Nucleus accumbens (tissue), 56 donors: ENCODE measurements around the gene ARMC5.
A peak's percentile ranks its signal among the peaks of the same experiment; 100 is the strongest.
"Not testable (repeated sequence)": the region's sequence is repeated elsewhere in the genome, so short reads cannot be mapped to it uniquely, and the experiment has no call there.

Experiments
- DNase-seq, 56 donors: peaks; one replicate each; lab custom pipeline; 2025; lab: John Stamatoyannopoulos, UW

Gene ARMC5

GRCh38 chr16:31476303-31477219 is 17.3 kb downstream of the ARMC5 start:
- DNase-seq: peak in 26 of 56 donors; percentile 10 to 61 (median 27)

DNA sequence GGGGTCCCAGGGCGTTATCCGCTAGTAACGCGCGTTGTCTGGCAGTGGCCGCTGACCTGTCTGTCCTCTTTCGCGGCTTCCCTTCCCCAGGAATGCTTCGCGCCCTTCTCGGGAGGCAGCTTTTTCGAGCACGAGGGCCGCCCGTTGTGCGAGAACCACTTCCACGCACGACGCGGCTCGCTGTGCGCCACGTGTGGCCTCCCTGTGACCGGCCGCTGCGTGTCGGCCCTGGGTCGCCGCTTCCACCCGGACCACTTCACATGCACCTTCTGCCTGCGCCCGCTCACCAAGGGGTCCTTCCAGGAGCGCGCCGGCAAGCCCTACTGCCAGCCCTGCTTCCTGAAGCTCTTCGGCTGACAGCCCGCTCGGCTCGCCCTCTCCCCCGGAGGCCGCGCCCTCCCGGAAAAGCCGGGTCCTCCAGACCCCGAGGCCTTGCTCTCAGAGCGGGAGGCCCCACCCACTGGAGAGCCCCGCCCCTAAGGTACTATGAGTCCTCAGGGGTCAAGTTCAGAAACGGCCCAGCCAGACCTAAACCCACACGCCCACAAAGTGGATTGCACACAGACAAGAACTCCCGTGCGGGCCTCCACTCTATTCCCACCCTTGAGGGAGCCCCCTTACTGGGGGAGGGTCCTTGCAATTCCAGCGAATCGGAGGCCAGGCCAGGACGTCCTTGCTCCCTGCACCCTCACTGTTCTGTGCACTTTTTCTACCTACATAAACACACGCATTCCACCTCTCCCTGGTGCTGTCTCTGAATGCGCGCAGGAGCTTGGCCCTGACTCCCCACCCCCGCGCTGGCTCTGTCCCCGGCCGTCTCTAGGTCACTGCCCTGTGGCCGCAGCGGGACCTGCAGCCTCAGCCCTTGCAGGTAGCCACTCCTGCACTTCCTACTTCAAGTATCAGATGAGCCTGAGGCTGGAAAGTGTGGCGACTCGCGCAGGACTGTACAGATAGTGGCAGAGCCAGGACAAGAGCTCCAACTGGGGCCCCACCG is 18.2 kb downstream of the ARMC5 start:
- DNase-seq: no peak

DNA sequence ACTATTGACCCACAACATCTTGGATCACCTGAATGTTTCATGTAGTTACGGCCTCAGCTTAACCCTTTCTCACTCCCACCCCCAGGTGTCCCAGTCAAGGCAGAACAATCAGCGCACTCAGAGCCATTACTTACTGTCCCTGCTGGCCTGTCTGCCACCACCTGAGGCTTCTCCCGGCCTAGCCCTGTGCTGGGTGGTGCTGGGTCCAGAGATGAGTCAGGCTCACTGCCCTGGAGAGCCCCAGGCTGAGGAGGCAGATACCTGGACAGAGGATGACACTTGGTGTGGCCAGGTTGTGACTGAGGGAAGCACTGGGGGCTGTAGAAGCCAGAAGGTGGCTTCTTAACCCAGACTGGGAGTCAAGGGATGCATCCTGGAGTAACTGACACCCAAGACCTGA is 19.7 kb downstream of the ARMC5 start:
- DNase-seq: no peak

DNA sequence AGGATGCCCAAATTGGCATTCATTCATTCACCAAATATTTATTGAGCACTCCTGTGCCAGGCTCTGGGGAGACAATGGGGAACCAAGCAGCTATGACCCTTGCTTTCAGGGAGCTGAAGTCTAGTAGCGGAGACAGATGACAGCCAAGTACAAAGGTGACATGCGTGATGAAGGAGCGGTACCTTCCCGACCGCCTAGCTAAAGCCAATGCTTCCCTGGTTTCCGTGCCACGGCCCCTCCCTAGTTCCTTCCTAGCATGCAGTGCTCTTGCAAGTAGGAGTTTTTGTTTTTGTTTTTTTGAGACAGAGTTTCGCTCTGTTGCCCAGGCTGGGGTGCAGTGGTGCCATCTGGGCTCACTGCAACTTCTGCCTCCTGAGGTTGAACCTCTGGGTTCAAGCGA is 20.4 kb downstream of the ARMC5 start:
- DNase-seq: no peak

DNA sequence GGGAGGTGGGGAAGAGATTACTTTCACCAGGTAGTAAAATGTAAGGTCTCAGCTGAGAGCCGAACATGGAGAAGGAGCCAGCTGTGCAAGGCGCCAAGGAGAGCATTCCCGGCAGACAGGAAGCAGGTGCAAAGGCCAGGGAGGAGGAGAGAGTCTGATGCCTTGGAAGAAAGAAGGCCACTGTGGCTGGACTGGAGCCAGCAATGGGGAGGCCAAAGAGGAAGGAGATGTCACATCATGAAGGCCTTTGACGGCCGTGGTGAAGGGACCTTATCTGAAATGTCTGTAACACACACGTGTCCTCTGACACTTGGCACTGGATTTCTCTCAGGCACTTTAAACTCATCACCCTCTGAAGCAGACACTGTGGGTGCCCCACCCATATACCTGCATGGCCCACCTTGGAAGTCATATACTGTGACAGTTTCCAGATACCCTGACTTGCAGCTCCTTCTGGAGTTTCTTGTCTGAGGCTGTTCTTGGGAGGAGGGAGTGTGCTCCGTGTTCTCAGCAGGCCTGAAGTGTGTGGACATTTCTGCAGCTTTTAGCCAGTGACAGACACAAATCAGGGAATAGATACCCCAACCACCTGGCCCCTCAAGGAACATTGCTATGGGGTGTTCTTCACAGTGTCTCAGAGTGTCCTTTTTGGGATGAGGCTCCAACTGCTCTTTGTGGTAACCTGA is 21.7 kb downstream of the ARMC5 start:
- no peak for DNase-seq

DNA sequence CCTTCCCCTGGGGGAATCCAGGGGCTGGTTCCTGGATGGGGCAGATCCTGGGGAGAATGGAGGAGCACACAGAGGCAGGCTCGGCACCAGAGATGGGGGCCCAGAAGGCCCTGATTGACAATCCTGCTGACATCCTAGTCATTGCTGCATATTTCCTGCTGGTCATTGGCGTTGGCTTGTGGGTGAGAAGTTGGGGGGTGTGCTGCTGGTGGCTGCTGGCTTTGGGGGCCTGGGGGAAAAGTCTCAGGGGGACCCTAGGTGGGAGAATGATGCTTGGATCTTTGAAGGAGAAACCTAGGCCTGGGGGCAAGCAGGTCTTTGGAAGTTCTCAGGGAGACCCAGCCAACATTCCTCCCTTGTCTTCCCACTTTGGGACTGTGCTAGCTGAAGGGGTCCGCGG is 23.8 kb downstream of the ARMC5 start, which contains the start of gene SLC5A2:
TSS of gene SLC5A2 (plus strand) at position 43 of the 400 bp plus-strand sequence. CDS start at position 57, 14 bp downstream.
- DNase-seq: no peak

DNA sequence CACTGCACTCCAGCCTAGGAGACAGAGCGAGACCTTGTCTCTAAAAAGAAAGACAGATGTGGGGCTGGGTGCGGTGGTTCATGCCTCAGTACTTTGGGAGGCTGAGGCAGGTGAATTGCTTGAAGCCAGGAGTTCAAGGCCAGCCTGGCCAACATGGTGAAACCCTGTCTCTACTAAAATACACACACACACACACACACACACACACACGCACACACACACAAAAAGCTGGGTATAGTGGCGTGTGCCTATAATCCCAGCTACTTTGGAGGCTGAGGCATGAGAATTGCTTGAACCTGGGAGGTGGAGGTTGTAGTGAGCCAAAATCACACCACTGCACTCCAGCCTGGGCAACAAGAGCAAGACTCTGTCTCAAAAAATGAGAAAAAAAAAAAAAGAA is 24.7 kb downstream of the ARMC5 start:
- DNase-seq: not testable (repeated sequence)

DNA sequence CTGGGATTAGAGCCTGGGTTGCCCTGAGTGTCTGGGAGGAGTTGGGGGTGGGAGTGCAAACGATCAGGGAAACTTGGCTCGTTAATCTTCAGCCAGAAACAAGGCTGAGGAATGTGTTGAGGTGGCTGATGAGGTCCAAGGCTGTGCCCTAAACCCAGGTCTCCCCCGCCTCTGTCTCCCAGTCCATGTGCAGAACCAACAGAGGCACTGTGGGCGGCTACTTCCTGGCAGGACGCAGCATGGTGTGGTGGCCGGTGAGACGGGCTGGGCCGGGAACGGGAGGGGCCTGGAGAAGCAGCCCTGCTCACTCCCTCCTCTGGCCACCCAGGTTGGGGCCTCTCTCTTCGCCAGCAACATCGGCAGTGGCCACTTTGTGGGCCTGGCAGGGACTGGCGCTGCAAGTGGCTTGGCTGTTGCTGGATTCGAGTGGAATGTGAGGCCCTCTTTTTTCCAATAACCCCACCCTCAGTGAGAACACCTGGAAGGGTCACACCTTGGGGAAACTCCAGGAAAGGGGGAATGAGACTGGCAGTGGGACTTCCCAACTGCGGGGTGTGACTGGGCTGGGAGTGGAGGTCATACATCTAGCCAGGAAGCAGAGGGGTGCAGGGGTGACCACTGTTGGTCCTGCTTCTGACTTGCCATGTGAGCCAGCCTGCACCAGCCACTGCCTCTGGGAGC is 25.3 kb downstream of the ARMC5 start:
- DNase-seq: no peak

DNA sequence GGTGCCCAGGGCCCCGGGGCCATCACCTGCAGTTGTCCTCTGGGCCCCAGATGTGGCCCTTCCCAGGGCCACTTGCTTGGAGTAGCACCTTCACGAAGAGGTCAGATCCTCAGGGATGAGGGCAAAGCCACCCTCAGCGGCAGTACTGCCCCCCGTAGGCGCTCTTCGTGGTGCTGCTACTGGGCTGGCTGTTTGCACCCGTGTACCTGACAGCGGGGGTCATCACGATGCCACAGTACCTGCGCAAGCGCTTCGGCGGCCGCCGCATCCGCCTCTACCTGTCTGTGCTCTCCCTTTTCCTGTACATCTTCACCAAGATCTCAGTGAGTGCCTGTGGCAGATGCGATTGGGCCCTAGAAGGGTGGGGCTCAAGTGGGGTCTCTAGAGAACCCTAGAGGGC is 26.3 kb downstream of the ARMC5 start:
- DNase-seq: no peak

- DNase-seq: no peak
Measured at GRCh38 chr16:31486045-31486444, 26.7 kb downstream of the ARMC5 start.

DNA sequence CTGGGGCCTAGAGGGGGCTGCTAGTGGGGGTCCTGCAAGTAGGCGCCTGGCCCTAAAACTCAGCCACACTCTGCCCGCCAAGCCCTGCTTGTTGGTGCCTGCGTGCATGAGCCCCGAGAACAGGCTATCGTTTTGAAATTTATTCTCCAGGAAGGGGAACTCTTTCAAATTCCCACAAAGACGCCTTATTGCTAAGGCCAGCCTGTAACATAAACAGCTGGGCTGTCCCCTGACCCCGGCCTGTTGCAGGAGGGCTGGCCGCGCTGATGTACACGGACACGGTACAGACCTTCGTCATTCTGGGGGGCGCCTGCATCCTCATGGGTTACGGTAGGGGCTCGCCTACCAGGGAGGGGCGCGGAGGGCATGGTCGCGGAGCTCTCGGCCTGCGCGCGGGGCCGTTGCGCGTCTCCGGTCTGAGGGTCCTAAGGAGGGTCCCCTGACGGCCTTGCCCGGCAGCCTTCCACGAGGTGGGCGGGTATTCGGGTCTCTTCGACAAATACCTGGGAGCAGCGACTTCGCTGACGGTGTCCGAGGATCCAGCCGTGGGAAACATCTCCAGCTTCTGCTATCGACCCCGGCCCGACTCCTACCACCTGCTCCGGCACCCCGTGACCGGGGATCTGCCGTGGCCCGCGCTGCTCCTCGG is 27.9 kb downstream of the ARMC5 start:
- DNase-seq: no peak

- DNase-seq: peak in 12 of 56 donors; percentile 5 to 67 (median 33)
Measured at GRCh38 chr16:31487720-31488467, 28.6 kb downstream of the ARMC5 start.

DNA sequence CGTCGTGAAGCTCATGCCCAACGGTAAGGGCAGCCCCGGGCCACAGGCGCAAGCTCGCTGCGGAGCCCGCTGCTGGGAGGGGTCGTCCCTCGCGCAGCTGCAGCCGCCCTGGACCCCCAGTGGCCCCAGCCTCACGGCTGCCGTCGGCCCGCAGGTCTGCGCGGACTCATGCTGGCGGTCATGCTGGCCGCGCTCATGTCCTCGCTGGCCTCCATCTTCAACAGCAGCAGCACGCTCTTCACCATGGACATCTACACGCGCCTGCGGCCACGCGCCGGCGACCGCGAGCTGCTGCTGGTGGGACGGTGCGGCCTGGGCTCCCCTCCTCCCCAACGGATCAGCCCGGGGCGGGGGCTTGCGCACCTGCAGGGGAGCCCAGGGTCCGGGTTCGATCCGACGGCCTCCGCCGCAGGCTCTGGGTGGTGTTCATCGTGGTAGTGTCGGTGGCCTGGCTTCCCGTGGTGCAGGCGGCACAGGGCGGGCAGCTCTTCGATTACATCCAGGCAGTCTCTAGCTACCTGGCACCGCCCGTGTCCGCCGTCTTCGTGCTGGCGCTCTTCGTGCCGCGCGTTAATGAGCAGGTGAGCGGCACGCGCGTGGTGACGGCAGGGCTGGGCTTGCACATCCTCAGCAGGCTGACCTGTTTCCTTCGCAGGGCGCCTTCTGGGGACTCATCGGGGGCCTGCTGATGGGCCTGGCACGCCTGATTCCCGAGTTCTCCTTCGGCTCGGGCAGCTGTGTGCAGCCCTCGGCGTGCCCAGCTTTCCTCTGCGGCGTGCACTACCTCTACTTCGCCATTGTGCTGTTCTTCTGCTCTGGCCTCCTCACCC is 29.4 kb downstream of the ARMC5 start:
- no peak for DNase-seq

GRCh38 chr16:31489298-31489564 is 29.9 kb downstream of the ARMC5 start:
- DNase-seq: no peak

DNA sequence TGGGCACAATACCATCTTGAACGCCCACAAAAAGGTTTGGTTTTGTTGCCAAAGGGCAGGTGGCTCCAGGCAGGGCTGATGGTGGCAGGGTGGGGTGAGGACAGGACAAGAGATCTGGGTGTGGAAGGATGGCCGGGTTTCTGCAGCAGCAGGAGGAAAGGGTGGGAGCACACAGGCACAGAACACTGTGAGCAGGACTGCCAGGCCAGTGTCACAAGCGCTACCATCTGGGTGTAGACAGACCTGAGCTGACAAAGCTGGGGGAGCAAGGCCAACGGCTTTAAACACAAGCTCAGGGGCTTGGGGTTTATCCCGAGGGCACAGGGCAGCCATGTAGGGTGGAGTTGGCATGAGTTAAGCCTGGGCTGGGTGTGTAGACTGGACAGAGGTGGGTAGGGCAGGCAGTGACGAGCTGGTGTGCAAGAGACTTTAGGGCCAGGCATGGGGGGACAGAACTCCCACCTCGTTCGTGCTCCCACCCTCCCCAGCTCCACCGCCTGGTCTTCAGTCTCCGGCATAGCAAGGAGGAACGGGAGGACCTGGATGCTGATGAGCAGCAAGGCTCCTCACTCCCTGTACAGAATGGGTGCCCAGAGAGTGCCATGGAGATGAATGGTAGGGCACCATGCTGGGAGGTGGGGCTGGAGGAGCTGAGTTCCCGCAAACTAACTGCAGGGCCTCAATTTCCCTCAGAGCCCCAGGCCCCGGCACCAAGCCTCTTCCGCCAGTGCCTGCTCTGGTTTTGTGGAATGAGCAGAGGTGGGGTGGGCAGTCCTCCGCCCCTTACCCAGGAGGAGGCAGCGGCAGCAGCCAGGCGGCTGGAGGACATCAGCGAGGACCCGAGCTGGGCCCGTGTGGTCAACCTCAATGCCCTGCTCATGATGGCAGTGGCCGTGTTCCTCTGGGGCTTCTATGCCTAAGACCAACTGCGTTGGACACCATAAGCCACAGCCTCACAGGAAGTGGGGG is 30.6 kb downstream of the ARMC5 start:
- DNase-seq: peak in 1 of 56 donors; percentile 4

- no peak for DNase-seq
Measured at GRCh38 chr16:31491778-31492418, 32.6 kb downstream of the ARMC5 start.
